GM19240 (cell line): Measurements from ENCODE around the gene CAMK1D.

Experiments
- DNase-seq: peaks from one replicate; pipeline ENCODE4 v3.0.0; 2011; ENCODE audit warnings: low spot score; ENCODE audit not compliant: insufficient read length

The CAMK1D gene

GRCh38 chr10:12372846-12373245 is 23.5 kb downstream of the CAMK1D start:
- no peak for DNase-seq

GRCh38 chr10:12375076-12375504 is 25.7 kb downstream of the CAMK1D start:
- no peak for DNase-seq

- DNase-seq, result no peak
Observed at GRCh38 chr10:12376211-12376610, 26.9 kb downstream of the CAMK1D start.

GRCh38 chr10:12377658-12378290 is 28.4 kb downstream of the CAMK1D start:
- no peak for DNase-seq

- no peak for DNase-seq
Observed at GRCh38 chr10:12380999-12381398, 31.7 kb downstream of the CAMK1D start.

GRCh38 chr10:12381536-12382156 is 32.3 kb downstream of the CAMK1D start:
- DNase-seq, result no peak

- DNase-seq, result no peak
Observed at GRCh38 chr10:12382157-12382548, 32.8 kb downstream of the CAMK1D start.

GRCh38 chr10:12382956-12383531 is 33.7 kb downstream of the CAMK1D start:
- DNase-seq, result no peak

GRCh38 chr10:12384906-12385305 is 35.6 kb downstream of the CAMK1D start:
- DNase-seq, result no peak

- DNase-seq, result no peak
Observed at GRCh38 chr10:12387561-12388210, 38.3 kb downstream of the CAMK1D start.

- no peak for DNase-seq
Observed at GRCh38 chr10:12388671-12389070, 39.3 kb downstream of the CAMK1D start.

GRCh38 chr10:12389154-12389734 is 39.9 kb downstream of the CAMK1D start:
- no peak for DNase-seq

- DNase-seq, result no peak
Observed at GRCh38 chr10:12390733-12391132, 41.4 kb downstream of the CAMK1D start.

- DNase-seq, result no peak
Observed at GRCh38 chr10:12391206-12391605, 41.9 kb downstream of the CAMK1D start.

GRCh38 chr10:12393831-12394230 is 44.5 kb downstream of the CAMK1D start:
- DNase-seq, result no peak

GRCh38 chr10:12394241-12395033 is 45.1 kb downstream of the CAMK1D start:
- DNase-seq, result no peak

- DNase-seq, result no peak
Observed at GRCh38 chr10:12396093-12396492, 46.7 kb downstream of the CAMK1D start.

GRCh38 chr10:12396567-12396966 is 47.2 kb downstream of the CAMK1D start:
- DNase-seq, result no peak

- DNase-seq, result no peak
Observed at GRCh38 chr10:12397147-12397896, 48.0 kb downstream of the CAMK1D start.

GRCh38 chr10:12397941-12398340 is 48.6 kb downstream of the CAMK1D start:
- no peak for DNase-seq
